WI38 (cell line): ENCODE measurements around the gene NDUFAF8.

ENCODE experiments used
- H3K4me3 ChIP-seq: 2 replicates; pipeline ENCODE4 v1.5.1; 2011; ENCODE audit warnings: low read depth, mild to moderate bottlenecking, control low read depth, low read length
- TF ChIP-seq, protein P1 (sequence below): IDR thresholded peaks from 2 replicates; pipeline ENCODE4 v1.5.1; 2012; ENCODE audit warnings: low read depth, mild to moderate bottlenecking, control low read depth, low read length

NDUFAF8 gene

DNA sequence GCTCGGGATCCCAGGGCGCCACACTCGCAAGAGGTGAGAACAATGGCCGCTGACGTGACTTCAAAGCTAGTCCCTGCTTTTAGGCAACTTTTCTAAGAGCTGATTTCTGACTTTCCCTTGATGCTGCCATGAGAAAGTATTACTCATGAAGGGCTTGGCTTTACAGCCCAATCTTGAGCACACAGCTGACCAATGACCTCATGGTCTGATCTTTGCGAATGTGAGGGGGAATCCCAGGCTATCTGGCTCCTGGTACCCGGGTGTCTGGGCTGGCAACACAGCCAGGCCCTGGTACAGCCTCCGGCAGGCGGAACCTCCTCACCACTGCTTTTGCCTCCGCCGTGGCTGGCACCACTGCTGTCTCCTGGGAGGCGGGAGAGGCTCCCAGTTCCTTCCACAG is 17.5 kb downstream of the NDUFAF8 start:
- TF ChIP-seq, protein P1, sequence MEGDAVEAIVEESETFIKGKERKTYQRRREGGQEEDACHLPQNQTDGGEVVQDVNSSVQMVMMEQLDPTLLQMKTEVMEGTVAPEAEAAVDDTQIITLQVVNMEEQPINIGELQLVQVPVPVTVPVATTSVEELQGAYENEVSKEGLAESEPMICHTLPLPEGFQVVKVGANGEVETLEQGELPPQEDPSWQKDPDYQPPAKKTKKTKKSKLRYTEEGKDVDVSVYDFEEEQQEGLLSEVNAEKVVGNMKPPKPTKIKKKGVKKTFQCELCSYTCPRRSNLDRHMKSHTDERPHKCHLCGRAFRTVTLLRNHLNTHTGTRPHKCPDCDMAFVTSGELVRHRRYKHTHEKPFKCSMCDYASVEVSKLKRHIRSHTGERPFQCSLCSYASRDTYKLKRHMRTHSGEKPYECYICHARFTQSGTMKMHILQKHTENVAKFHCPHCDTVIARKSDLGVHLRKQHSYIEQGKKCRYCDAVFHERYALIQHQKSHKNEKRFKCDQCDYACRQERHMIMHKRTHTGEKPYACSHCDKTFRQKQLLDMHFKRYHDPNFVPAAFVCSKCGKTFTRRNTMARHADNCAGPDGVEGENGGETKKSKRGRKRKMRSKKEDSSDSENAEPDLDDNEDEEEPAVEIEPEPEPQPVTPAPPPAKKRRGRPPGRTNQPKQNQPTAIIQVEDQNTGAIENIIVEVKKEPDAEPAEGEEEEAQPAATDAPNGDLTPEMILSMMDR: no peak

DNA sequence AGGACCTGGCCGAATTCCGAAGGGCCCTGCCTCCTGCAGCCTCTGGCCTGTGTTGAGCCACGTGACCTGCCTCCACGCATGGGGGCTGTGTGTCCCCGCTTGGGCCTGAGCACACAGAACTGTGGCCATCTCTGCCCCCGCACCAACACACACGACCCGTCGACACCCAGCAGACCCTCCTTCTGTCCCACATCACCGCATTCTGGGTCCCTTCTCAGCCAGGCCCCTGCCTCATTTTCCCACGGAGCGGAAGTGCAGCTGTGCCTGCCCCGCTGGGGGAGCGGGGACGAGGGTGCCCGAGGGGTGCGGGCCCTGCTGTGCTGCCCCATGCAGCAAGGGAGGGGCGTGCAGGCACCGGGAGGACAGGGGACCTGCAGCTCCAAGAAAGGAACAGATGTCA is 18.4 kb downstream of the NDUFAF8 start:
- TF ChIP-seq, protein P1: no peak
- H3K4me3 ChIP-seq: no peak overlapping the region

More for the DNA sequence above, 17.5 kb downstream of the NDUFAF8 start:
- no peak overlapping the region for H3K4me3 ChIP-seq

DNA sequence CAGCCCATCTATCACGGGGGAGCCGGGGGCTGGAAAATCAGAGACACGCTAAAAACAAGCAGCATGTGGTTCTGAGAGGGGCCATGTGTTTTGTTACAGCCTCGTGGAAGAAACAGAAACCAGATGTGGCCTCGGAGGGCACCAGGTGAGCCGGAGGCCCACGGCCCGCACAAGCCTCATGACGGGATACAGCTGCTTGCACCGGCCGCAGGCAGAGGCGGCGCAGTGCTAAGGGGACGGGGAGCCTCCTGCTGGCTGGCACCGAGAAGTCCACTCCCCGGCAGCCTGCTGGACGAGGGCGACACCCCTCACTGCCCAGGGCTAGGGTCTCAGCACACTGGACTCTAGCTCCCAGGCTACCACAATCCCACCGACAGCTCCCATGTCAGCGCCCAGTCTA is 19.2 kb downstream of the NDUFAF8 start:
- no peak overlapping the region for H3K4me3 ChIP-seq
- TF ChIP-seq, protein P1: no peak

- TF ChIP-seq, protein P1: no peak
- no peak overlapping the region for H3K4me3 ChIP-seq
Observed at GRCh38 chr17:81259058-81259605, 20.0 kb downstream of the NDUFAF8 start.

GRCh38 chr17:81260171-81260570 is 21.1 kb downstream of the NDUFAF8 start:
- TF ChIP-seq, protein P1: no peak

GRCh38 chr17:81260641-81261040 is 21.5 kb downstream of the NDUFAF8 start:
- H3K4me3 ChIP-seq: no peak overlapping the region
- TF ChIP-seq, protein P1: no peak

More at GRCh38 chr17:81260171-81260570, 21.1 kb downstream of the NDUFAF8 start:
- no peak overlapping the region for H3K4me3 ChIP-seq

DNA sequence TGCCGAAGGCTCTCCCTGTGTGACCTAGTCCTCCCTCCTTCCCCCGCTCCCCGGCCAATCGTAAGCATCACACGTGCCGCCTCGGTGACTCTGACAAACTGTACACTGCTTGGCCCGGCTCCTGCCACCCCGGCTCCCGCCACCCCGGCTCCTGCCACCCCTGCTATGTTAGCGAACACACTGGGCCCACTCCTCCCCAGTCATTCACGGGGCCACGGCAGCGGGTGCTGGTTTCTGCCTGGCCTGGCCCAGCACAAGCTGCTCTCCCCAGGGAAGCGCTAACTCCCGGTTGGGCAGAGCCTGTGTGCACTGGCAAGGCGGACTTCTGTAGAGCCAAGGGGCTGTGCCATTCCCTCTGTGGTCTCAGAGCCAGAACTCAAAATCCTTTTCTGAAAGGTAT is 22.0 kb downstream of the NDUFAF8 start:
- TF ChIP-seq, protein P1: no peak
- no peak overlapping the region for H3K4me3 ChIP-seq
